GM23338 (cell line): ENCODE data around the gene RRM1. TPM values are rescaled to one million over a fixed set of nuclear protein-coding genes. Genes with fewer than 3 reads are reported as not detected.

Experiments used
- ATAC-seq: fragments of 200-7000 bp; cut with Tn5 transposase; 3 replicates; pipeline ENCODE4 v1.9.1; 2020
- DNase-seq: peaks from one replicate; pipeline ENCODE4 v3.0.0-alpha.2; 2015; ENCODE audit warnings: low spot score
- H2AFZ ChIP-seq: fragments of 200-600 bp; sonication (generic); 2 replicates; pipeline ENCODE4 v1.8.0; 2016; ENCODE audit warnings: antibody characterized with exemption, mild to moderate bottlenecking, moderate library complexity
- H3F3A ChIP-seq: fragments of 200-600 bp; sonication (generic); replicated peaks from 2 replicates; pipeline ENCODE4 v1.8.0; 2017; ENCODE audit warnings: antibody characterized with exemption, mixed run types, low read depth
- H3K27ac ChIP-seq: fragments of 200-600 bp; sonication (generic); 2 replicates; pipeline ENCODE4 v1.6.1; 2016; ENCODE audit warnings: low read depth
- H3K27me3 ChIP-seq: fragments of 200-600 bp; sonication (generic); 2 replicates; pipeline ENCODE4 v1.8.0; 2016; ENCODE audit warnings: mild to moderate bottlenecking, mixed run types, moderate library complexity; ENCODE audit not compliant: insufficient read depth
- H3K36me3 ChIP-seq: fragments of 200-600 bp; sonication (generic); 2 replicates; pipeline ENCODE4 v1.8.0; 2016; ENCODE audit warnings: mild to moderate bottlenecking; ENCODE audit not compliant: insufficient read depth
- H3K4me1 ChIP-seq: fragments of 200-600 bp; sonication (generic); 2 replicates; pipeline ENCODE4 v1.8.0; 2016; ENCODE audit warnings: mild to moderate bottlenecking, moderate library complexity; ENCODE audit not compliant: insufficient read depth
- H3K4me2 ChIP-seq: fragments of 200-600 bp; sonication (generic); 2 replicates; pipeline ENCODE4 v1.7.1; 2017; ENCODE audit warnings: mixed run types
- H3K4me3 ChIP-seq: fragments of 200-600 bp; sonication (generic); 2 replicates; pipeline ENCODE4 v1.6.1; 2016; ENCODE audit warnings: mixed run types
- H3K79me2 ChIP-seq: fragments of 200-600 bp; sonication (generic); replicated peaks from 2 replicates; pipeline ENCODE4 v1.8.0; 2017; ENCODE audit warnings: mild to moderate bottlenecking; ENCODE audit not compliant: insufficient read depth
- H3K9me2 ChIP-seq: fragments of 200-600 bp; sonication (generic); 2 replicates; pipeline ENCODE4 v1.8.0; 2017; ENCODE audit not compliant: insufficient read depth
- H4K20me1 ChIP-seq: fragments of 200-600 bp; sonication (generic); replicated peaks from 2 replicates; pipeline ENCODE4 v1.8.0; 2017; ENCODE audit warnings: mild to moderate bottlenecking; ENCODE audit not compliant: insufficient read depth
- H3K27ac Mint-ChIP-seq: 2 replicates; pipeline ENCODE4 v1.8.0; 2020; ENCODE audit warnings: inconsistent platforms, mild to moderate bottlenecking, moderate library complexity, mixed read lengths
- H3K27me3 Mint-ChIP-seq: 3 replicates; pipeline ENCODE4 v1.8.0; 2022; ENCODE audit warnings: low read depth, mild to moderate bottlenecking, moderate library complexity, mixed read lengths, inconsistent platforms; ENCODE audit not compliant: insufficient read depth, poor library complexity
- H3K36me3 Mint-ChIP-seq: 3 replicates; pipeline ENCODE4 v1.8.0; 2021; ENCODE audit warnings: low read depth, mild to moderate bottlenecking, inconsistent platforms, moderate library complexity, mixed read lengths
- H3K4me1 Mint-ChIP-seq: 3 replicates; pipeline ENCODE4 v1.8.0; 2020; ENCODE audit warnings: mild to moderate bottlenecking, inconsistent platforms, mixed read lengths
- H3K4me3 Mint-ChIP-seq: 3 replicates; pipeline ENCODE4 v1.8.0; 2021; ENCODE audit warnings: moderate library complexity, mild to moderate bottlenecking, inconsistent platforms, mixed read lengths
- H3K9me3 Mint-ChIP-seq: 3 replicates; pipeline ENCODE4 v1.8.0; 2020; ENCODE audit warnings: moderate library complexity, mild to moderate bottlenecking, inconsistent platforms, mixed read lengths
- CREB1 ChIP-seq: fragments of 250-450 bp; sonication (Bioruptor Pico); IDR thresholded peaks from 2 replicates; pipeline ENCODE4 v1.5.0; 2020; ENCODE audit warnings: low read depth, mild to moderate bottlenecking, moderate library complexity
- ETS1 ChIP-seq: IDR thresholded peaks from 2 replicates; pipeline ENCODE4 v1.6.1; 2016; ENCODE audit warnings: antibody characterized with exemption
- EZH2phosphoT487 ChIP-seq: fragments of 200-600 bp; sonication (generic); IDR thresholded peaks from one replicate; pipeline ENCODE4 v1.8.1; 2018; ENCODE audit warnings: antibody characterized with exemption; ENCODE audit not compliant: unreplicated experiment
- JUNB ChIP-seq: IDR thresholded peaks from one replicate; pipeline ENCODE4 v1.6.1; 2016; ENCODE audit warnings: antibody characterized with exemption; ENCODE audit not compliant: unreplicated experiment
- NANOG ChIP-seq: IDR thresholded peaks from 2 replicates; pipeline ENCODE4 v1.6.1; 2016; ENCODE audit warnings: antibody characterized with exemption, borderline replicate concordance
- POLR2AphosphoS5 ChIP-seq: IDR thresholded peaks from 2 replicates; pipeline ENCODE4 v1.6.1; 2016; ENCODE audit warnings: antibody characterized with exemption, low read depth
- ZNF114 ChIP-seq: fragments of 250-450 bp; sonication (Bioruptor Pico); IDR thresholded peaks from 2 replicates; pipeline ENCODE4 v1.5.0; 2020; ENCODE audit warnings: mild to moderate bottlenecking, moderate library complexity
- ZNF331 ChIP-seq: fragments of 250-450 bp; sonication (Bioruptor Pico); IDR thresholded peaks from 2 replicates; pipeline ENCODE4 v1.5.0; 2020; ENCODE audit warnings: low read depth, mild to moderate bottlenecking, moderate library complexity
- polyA plus RNA-seq: library from polyadenylated mRNA; unstranded; fragments of >200 nt; fragmentation: Nextera tagmentation; extraction: Ambion mirVana; gene quantifications from 2 replicates; pipeline ENCODE4 v1.2.1, GENCODE V29; 2016
- total RNA-seq: library from RNA; depleted of rRNA; stranded (reverse); fragments of >200 nt; shearing (Covaris generic); gene quantifications from 2 replicates; pipeline ENCODE4 v1.2.3, GENCODE V29; 2014
- TF ChIP-seq, protein P1 (sequence below): fragments of 250-450 bp; sonication (Bioruptor Pico); IDR thresholded peaks from 2 replicates; pipeline ENCODE4 v1.5.0; 2020; ENCODE audit warnings: mild to moderate bottlenecking, moderate library complexity
- TF ChIP-seq, protein P2 (sequence below), 2 experiments: fragments of 200-600 bp in 1 of 2; sonication (generic) in 1 of 2; conservative IDR thresholded peaks; 2 replicates each; pipeline versions ENCODE4 v1.5.1 to v1.6.1; 2016 to 2017; ENCODE audit warnings: antibody characterized with exemption in 2 of 2, low read depth in 2 of 2, mild to moderate bottlenecking in 2 of 2, moderate library complexity in 1 of 2

Gene RRM1
- total and polyA plus RNA-seq, 2 experiments from 2014 or later = 47.3 to 96.8 TPM

DNA sequence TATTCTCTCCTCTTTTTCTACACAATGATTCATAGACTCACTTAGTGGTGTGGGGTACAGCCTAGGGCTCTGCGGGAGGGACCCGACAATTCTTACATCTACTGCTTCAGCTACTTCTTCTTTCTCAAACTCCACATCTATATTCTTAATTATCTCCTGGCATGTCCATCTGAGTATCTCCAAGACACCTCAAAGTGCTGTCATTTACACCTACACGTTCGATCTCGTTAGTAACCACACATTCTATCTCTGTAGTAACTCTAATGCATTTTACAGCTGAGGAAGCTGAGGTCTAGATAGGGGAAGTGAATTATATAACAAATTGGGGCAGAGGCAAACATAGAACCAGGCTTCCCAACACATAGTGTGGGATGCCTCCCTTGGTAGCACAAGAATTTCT is 27.7 kb upstream of the RRM1 start (continued):
- TF ChIP-seq, protein P1, sequence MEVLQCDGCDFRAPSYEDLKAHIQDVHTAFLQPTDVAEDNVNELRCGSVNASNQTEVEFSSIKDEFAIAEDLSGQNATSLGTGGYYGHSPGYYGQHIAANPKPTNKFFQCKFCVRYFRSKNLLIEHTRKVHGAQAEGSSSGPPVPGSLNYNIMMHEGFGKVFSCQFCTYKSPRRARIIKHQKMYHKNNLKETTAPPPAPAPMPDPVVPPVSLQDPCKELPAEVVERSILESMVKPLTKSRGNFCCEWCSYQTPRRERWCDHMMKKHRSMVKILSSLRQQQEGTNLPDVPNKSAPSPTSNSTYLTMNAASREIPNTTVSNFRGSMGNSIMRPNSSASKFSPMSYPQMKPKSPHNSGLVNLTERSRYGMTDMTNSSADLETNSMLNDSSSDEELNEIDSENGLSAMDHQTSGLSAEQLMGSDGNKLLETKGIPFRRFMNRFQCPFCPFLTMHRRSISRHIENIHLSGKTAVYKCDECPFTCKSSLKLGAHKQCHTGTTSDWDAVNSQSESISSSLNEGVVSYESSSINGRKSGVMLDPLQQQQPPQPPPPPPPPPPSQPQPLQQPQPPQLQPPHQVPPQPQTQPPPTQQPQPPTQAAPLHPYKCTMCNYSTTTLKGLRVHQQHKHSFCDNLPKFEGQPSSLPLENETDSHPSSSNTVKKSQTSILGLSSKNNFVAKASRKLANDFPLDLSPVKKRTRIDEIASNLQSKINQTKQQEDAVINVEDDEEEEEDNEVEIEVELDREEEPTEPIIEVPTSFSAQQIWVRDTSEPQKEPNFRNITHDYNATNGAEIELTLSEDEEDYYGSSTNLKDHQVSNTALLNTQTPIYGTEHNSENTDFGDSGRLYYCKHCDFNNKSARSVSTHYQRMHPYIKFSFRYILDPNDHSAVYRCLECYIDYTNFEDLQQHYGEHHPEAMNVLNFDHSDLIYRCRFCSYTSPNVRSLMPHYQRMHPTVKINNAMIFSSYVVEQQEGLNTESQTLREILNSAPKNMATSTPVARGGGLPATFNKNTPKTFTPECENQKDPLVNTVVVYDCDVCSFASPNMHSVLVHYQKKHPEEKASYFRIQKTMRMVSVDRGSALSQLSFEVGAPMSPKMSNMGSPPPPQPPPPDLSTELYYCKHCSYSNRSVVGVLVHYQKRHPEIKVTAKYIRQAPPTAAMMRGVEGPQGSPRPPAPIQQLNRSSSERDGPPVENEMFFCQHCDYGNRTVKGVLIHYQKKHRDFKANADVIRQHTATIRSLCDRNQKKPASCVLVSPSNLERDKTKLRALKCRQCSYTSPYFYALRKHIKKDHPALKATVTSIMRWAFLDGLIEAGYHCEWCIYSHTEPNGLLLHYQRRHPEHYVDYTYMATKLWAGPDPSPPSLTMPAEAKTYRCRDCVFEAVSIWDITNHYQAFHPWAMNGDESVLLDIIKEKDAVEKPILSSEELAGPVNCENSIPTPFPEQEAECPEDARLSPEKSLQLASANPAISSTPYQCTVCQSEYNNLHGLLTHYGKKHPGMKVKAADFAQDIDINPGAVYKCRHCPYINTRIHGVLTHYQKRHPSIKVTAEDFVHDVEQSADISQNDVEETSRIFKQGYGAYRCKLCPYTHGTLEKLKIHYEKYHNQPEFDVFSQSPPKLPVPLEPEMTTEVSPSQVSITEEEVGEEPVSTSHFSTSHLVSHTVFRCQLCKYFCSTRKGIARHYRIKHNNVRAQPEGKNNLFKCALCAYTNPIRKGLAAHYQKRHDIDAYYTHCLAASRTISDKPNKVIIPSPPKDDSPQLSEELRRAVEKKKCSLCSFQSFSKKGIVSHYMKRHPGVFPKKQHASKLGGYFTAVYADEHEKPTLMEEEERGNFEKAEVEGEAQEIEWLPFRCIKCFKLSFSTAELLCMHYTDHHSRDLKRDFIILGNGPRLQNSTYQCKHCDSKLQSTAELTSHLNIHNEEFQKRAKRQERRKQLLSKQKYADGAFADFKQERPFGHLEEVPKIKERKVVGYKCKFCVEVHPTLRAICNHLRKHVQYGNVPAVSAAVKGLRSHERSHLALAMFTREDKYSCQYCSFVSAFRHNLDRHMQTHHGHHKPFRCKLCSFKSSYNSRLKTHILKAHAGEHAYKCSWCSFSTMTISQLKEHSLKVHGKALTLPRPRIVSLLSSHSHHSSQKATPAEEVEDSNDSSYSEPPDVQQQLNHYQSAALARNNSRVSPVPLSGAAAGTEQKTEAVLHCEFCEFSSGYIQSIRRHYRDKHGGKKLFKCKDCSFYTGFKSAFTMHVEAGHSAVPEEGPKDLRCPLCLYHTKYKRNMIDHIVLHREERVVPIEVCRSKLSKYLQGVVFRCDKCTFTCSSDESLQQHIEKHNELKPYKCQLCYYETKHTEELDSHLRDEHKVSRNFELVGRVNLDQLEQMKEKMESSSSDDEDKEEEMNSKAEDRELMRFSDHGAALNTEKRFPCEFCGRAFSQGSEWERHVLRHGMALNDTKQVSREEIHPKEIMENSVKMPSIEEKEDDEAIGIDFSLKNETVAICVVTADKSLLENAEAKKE = no peak
- TF ChIP-seq JUNB = no peak
- no peak for TF ChIP-seq CREB1
- TF ChIP-seq ETS1 = no peak
- TF ChIP-seq EZH2phosphoT487 = no peak
- TF ChIP-seq ZNF114 (CRISPR knock-in tag) = no peak
- no peak for TF ChIP-seq ZNF331 (CRISPR knock-in tag)
- no peak for TF ChIP-seq POLR2AphosphoS5

GRCh38 chr11:4068962-4069361 is 25.6 kb upstream of the RRM1 start:
- Histone ChIP-seq H3K9me2 (no peaks in the 10 kb centered on the region), H3K27me3 (no peaks in the 10 kb centered on the region), H3K4me2 (no peak overlapping the region), H3K36me3 (no peaks in the 10 kb centered on the region), H3K4me3 (no peak overlapping the region), H4K20me1 (no peaks in the 10 kb centered on the region), H3K4me1 (0 out of 2 replicates have a peak, but pooled peaks cover 3% of the 10 kb centered on the region), H3F3A (no peaks in the 10 kb centered on the region), H3K79me2 (no peaks in the 10 kb centered on the region), H2AFZ (no peak overlapping the region), H3K27ac (no peak overlapping the region)
- Mint-ChIP-seq H3K36me3 (no peaks in the 10 kb centered on the region), H3K4me1 (peaks cover 6% of the 10 kb centered on the region; the same call in 2 of the 3 replicates), H3K27me3 (peaks cover 1% of the 10 kb centered on the region), H3K27ac (no peak overlapping the region), H3K4me3 (no peak overlapping the region), H3K9me3 (no peaks in the 10 kb centered on the region)
- DNase-seq = no peak
- no peak for ATAC-seq
- no peak for TF ChIP-seq CREB1
- TF ChIP-seq NANOG = no peak
- TF ChIP-seq EZH2phosphoT487 = no peak
- TF ChIP-seq, protein P2, sequence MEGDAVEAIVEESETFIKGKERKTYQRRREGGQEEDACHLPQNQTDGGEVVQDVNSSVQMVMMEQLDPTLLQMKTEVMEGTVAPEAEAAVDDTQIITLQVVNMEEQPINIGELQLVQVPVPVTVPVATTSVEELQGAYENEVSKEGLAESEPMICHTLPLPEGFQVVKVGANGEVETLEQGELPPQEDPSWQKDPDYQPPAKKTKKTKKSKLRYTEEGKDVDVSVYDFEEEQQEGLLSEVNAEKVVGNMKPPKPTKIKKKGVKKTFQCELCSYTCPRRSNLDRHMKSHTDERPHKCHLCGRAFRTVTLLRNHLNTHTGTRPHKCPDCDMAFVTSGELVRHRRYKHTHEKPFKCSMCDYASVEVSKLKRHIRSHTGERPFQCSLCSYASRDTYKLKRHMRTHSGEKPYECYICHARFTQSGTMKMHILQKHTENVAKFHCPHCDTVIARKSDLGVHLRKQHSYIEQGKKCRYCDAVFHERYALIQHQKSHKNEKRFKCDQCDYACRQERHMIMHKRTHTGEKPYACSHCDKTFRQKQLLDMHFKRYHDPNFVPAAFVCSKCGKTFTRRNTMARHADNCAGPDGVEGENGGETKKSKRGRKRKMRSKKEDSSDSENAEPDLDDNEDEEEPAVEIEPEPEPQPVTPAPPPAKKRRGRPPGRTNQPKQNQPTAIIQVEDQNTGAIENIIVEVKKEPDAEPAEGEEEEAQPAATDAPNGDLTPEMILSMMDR (conservative IDR thresholded peaks at IDR 0.05; ENCODE audit: low read depth in 2 of 2) = no peak
